SK-N-SH (cell line): Measurements from ENCODE around the gene CDKN3. TPM values are rescaled to one million over a fixed set of nuclear protein-coding genes. Genes with fewer than 3 reads are reported as not detected.

Experiments used
- CTCF ChIA-PET: fragments of 300-600, 350-600 bp; formaldehyde crosslinking; extraction: SDS; loops from one replicate; lab custom pipeline; 2021; lab: Yijun Ruan, JAX
- POLR2A ChIA-PET: fragments of 350-600 bp; sonication (Branson Sonifier 250); formaldehyde crosslinking; extraction: SDS; loops from one replicate; lab custom pipeline; 2020; ENCODE audit warnings: antibody characterized with exemption, inconsistent platforms; lab: Yijun Ruan, JAX
- DNase-seq: peaks from one replicate; pipeline ENCODE4 v3.0.0; 2012
- H2AFZ ChIP-seq: fragments of 200-600 bp; sonication (generic); 2 replicates; pipeline ENCODE4 v1.8.1; 2016; ENCODE audit warnings: antibody characterized with exemption, mild to moderate bottlenecking, low read depth
- H3F3A ChIP-seq: fragments of 200-600 bp; sonication (generic); replicated peaks from 2 replicates; pipeline ENCODE3; 2016; ENCODE audit warnings: antibody characterized with exemption, mild to moderate bottlenecking; ENCODE audit not compliant: insufficient read depth
- H3K27ac ChIP-seq, 2 experiments: fragments of 200-500 bp in 1 of 2; fragments of 200-600 bp in 1 of 2; sonication (Bioruptor generic) in 1 of 2; sonication (generic), shearing (Covaris generic) in 1 of 2; 2 replicates each; pipeline versions ENCODE4 v1.5.1 to v1.6.1; 2014 to 2016; ENCODE audit warnings: low read depth in 2 of 2, inconsistent platforms in 1 of 2, low read length in 1 of 2, mild to moderate bottlenecking in 1 of 2, mixed read lengths in 1 of 2
- H3K27me3 ChIP-seq: fragments of 200-600 bp; sonication (generic), shearing (Covaris generic); 2 replicates; pipeline ENCODE4 v1.6.1; 2016; ENCODE audit warnings: mixed run types; ENCODE audit not compliant: insufficient read depth
- H3K36me3 ChIP-seq, 2 experiments: fragments of 200-500 bp in 1 of 2; fragments of 200-600 bp in 1 of 2; sonication (Bioruptor generic) in 1 of 2; sonication (generic) in 1 of 2; replicated peaks in 1 of 2; 2 replicates each; pipeline versions ENCODE3 to v1.5.1; 2014 to 2016; ENCODE audit warnings: low read length in 1 of 2, mild to moderate bottlenecking in 1 of 2; ENCODE audit not compliant: insufficient read depth in 2 of 2, control insufficient read depth in 1 of 2
- H3K4me1 ChIP-seq, 2 experiments: fragments of 200-500 bp in 1 of 2; fragments of 200-600 bp in 1 of 2; sonication (Bioruptor generic) in 1 of 2; sonication (generic), shearing (Covaris generic) in 1 of 2; 2 replicates each; pipeline versions ENCODE4 v1.5.1 to v1.6.1; 2014 to 2016; ENCODE audit warnings: low read depth in 1 of 2, low read length in 1 of 2, mixed run types in 1 of 2; ENCODE audit not compliant: insufficient read depth in 2 of 2, control insufficient read depth in 1 of 2
- H3K4me2 ChIP-seq: fragments of 200-600 bp; sonication (generic), shearing (Covaris generic); 2 replicates; pipeline ENCODE4 v1.6.1; 2017; ENCODE audit warnings: mixed run types
- H3K4me3 ChIP-seq, 2 experiments: fragments of 200-500 bp in 1 of 2; fragments of 200-600 bp in 1 of 2; sonication (Bioruptor generic) in 1 of 2; sonication (generic), shearing (Covaris generic) in 1 of 2; 2 replicates each; pipeline versions ENCODE4 v1.5.1 to v1.8.1; 2014 to 2016; ENCODE audit warnings: low read depth in 2 of 2, inconsistent platforms in 1 of 2, low read length in 1 of 2, mild to moderate bottlenecking in 1 of 2, mixed read lengths in 1 of 2, moderate library complexity in 1 of 2
- H3K79me2 ChIP-seq: fragments of 200-600 bp; sonication (generic); 2 replicates; pipeline ENCODE4 v1.8.1; 2017; ENCODE audit warnings: mild to moderate bottlenecking; ENCODE audit not compliant: insufficient read depth
- H3K9ac ChIP-seq: fragments of 200-600 bp; sonication (generic); 2 replicates; pipeline ENCODE4 v1.6.1; 2017; ENCODE audit warnings: mixed run types
- H3K9me2 ChIP-seq: fragments of 200-600 bp; sonication (generic); 2 replicates; pipeline ENCODE4 v1.6.1; 2017; ENCODE audit warnings: mixed run types
- H3K9me3 ChIP-seq: fragments of 200-600 bp; sonication (generic); 2 replicates; pipeline ENCODE4 v1.6.1; 2017; ENCODE audit warnings: mixed run types, mild to moderate bottlenecking, moderate library complexity
- H4K20me1 ChIP-seq: fragments of 200-600 bp; sonication (generic); 2 replicates; pipeline ENCODE4 v1.6.1; 2017; ENCODE audit warnings: mild to moderate bottlenecking, mixed run types; ENCODE audit not compliant: insufficient read depth
- ELF1 ChIP-seq: IDR thresholded peaks from 2 replicates; pipeline ENCODE4 v1.4.0; 2012
- EZH2phosphoT487 ChIP-seq: fragments of 200-600 bp; sonication (generic); IDR thresholded peaks from 2 replicates; pipeline ENCODE4 v1.6.1; 2017; ENCODE audit warnings: low read depth, mixed run types, mild to moderate bottlenecking, antibody characterized with exemption, moderate library complexity, borderline replicate concordance
- FOSL2 ChIP-seq: IDR thresholded peaks from 2 replicates; pipeline ENCODE4 v1.4.0; 2012; ENCODE audit warnings: low read depth, mild to moderate bottlenecking, moderate library complexity, borderline replicate concordance
- FOXJ3 ChIP-seq: sonication (generic); formaldehyde crosslinking; IDR thresholded peaks from 2 replicates; pipeline ENCODE4 v1.5.1; 2020; ENCODE audit warnings: mild to moderate bottlenecking, missing genetic modification reagents
- FOXM1 ChIP-seq: IDR thresholded peaks from 2 replicates; pipeline ENCODE4 v1.4.0; 2012; ENCODE audit warnings: low read depth, mild to moderate bottlenecking
- GABPA ChIP-seq: IDR thresholded peaks from 2 replicates; pipeline ENCODE4 v1.4.0; 2012; ENCODE audit warnings: low read depth, mild to moderate bottlenecking
- JUND ChIP-seq: IDR thresholded peaks from 2 replicates; pipeline ENCODE4 v1.4.0; 2012
- MEF2A ChIP-seq: IDR thresholded peaks from 2 replicates; pipeline ENCODE4 v1.4.0; 2012; ENCODE audit warnings: low read depth, borderline replicate concordance
- NRF1 ChIP-seq: IDR thresholded peaks from 2 replicates; pipeline ENCODE4 v1.6.1; 2012; ENCODE audit warnings: low read depth, mild to moderate bottlenecking, low read length
- POLR2AphosphoS5 ChIP-seq: IDR thresholded peaks from 2 replicates; pipeline ENCODE4 v1.6.1; 2012; ENCODE audit warnings: low read depth, low read length
- RCOR1 ChIP-seq: fragments of 150-350 bp; IDR thresholded peaks from 2 replicates; pipeline ENCODE4 v1.6.1; 2017; ENCODE audit warnings: antibody characterized with exemption, low read length
- RXRA ChIP-seq: IDR thresholded peaks from 2 replicates; pipeline ENCODE4 v1.4.0; 2012; ENCODE audit warnings: low read depth, mild to moderate bottlenecking, borderline replicate concordance
- TAF1 ChIP-seq: IDR thresholded peaks from 2 replicates; pipeline ENCODE4 v1.6.1; 2012; ENCODE audit warnings: low read depth, mild to moderate bottlenecking, low read length, moderate library complexity, borderline replicate concordance
- WGBS: methylation state at CpG from one replicate; pipeline ENCODE4 v1.1.6; 2017; ENCODE audit warnings: low lambda C conversion rate; 5-methylcytosine and 5-hydroxymethylcytosine counted together
- polyA plus RNA-seq, 3 experiments: library from polyadenylated mRNA; depleted of rRNA; stranded (reverse); fragments of >200 nt; gene quantifications; 2 replicates each; pipeline ENCODE4 v1.2.3, GENCODE V29; 2012
- TF ChIP-seq, protein P1 (sequence below): IDR thresholded peaks from 2 replicates; pipeline ENCODE4 v1.6.1; 2012; ENCODE audit warnings: mild to moderate bottlenecking, low read depth, low read length, moderate library complexity

Gene CDKN3
- polyA plus RNA-seq, 1 of the 3 experiments (the other 2 are of a cell fraction) = 26.7 TPM

DNA sequence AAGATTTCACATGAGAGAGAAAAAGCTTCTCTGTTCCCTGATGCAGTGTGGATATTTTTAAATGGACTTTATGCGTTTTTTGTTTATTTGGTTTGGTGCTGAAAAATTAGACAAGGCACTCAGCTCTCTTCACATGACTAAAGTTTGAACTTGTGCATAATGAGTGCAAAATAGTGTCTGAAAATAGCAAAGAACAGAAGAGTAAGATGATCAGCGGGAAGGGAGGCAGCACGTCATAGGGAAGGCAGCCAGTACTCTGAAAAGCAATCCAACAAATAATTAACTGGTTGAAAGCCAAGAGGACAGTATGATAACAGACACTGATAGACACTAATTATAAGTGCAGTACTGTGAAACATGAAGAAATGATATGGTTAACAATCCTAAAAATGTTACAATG lies 46.6 kb upstream of the CDKN3 start:
- H3K4me3 ChIP-seq = no peak overlapping the region
- TF ChIP-seq NRF1 (no peak), FOXM1 (no peak), GABPA (no peak), ELF1 (no peak), RXRA (no peak)
- TF ChIP-seq, all 33 proteins: peak for 0
- H3K9ac ChIP-seq = no peak overlapping the region
- peaks cover 4% of the 10 kb centered on the region in 2 experiments; a peak in 2 of 4 replicates for H3K4me1 ChIP-seq
- no peak overlapping the region for H3K4me2 ChIP-seq
- no peaks in the 10 kb centered on the region for H4K20me1 ChIP-seq
- ChIA-PET CTCF (interaction anchor here (1.1 to 3.4 kb wide), 6 partner anchors 9 to 1054 kb away, joined by 3 to 32 read pairs (median 6); no protein-coding TSS in a partner anchor), POLR2A (no interaction called here)
- no peaks in the 10 kb centered on the region for H3K79me2 ChIP-seq
- WGBS = 33% methylated on average over 3 of the region's 3 CpGs
- H3K27me3 ChIP-seq = no peaks in the 10 kb centered on the region; the same call in 1 of the 2 replicates
- no peaks in the 10 kb centered on the region for H3F3A ChIP-seq
- no peak overlapping the region for H2AFZ ChIP-seq
- no peak overlapping the region for H3K27ac ChIP-seq
- no peaks in the 10 kb centered on the region for H3K9me2 ChIP-seq
- H3K36me3 ChIP-seq = no peaks in the 10 kb centered on the region
- H3K9me3 ChIP-seq = no peaks in the 10 kb centered on the region
- DNase-seq = no peak

DNA sequence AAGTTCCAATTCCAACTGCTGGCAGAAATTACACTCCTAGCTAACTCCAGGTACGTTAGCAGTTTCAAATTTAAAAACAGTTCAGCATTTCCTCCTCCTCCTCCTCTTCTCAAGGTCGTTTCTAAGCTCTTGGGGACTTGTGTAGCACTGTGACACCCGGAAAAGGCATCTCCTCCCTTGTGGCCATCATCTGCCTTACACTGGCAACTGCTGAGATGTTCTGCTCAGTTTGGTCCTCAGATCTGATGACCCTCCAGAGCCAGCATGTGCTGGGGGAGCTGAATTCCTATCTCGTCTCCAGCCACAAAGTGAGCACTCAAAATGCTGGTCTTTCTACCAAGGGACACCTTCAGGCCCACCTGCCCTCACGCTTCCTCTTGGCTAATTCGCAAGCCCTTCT lies 43.5 kb upstream of the CDKN3 start:
- ChIA-PET CTCF (interaction anchor here (1.6 kb wide), 1 partner anchor 14 kb away, joined by 7 read pairs; no protein-coding TSS in a partner anchor), POLR2A (no interaction called here)

More for the DNA sequence above, 43.5 kb upstream of the CDKN3 start:
- no peaks in the 10 kb centered on the region for H3K79me2 ChIP-seq
- peaks cover 5% of the 10 kb centered on the region for H3F3A ChIP-seq
- no peaks in the 10 kb centered on the region for H3K36me3 ChIP-seq
- WGBS = 42% methylated on average over 6 of the region's 6 CpGs
- no peak overlapping the region for H3K27ac ChIP-seq
- no peak overlapping the region for H3K9ac ChIP-seq
- no peak overlapping the region for H2AFZ ChIP-seq
- H3K4me2 ChIP-seq = no peak overlapping the region
- no peaks in the 10 kb centered on the region for H4K20me1 ChIP-seq
- H3K9me2 ChIP-seq = no peaks in the 10 kb centered on the region
- TF ChIP-seq EZH2phosphoT487 = no peak
- no peak for TF ChIP-seq TAF1
- TF ChIP-seq RCOR1 = no peak
- no peak for TF ChIP-seq GABPA
- TF ChIP-seq POLR2AphosphoS5 = no peak
- no peak for TF ChIP-seq FOSL2
- TF ChIP-seq FOXJ3 (CRISPR knock-in tag) = no peak
- TF ChIP-seq MEF2A = no peak
- TF ChIP-seq JUND = no peak
- TF ChIP-seq, protein P1, sequence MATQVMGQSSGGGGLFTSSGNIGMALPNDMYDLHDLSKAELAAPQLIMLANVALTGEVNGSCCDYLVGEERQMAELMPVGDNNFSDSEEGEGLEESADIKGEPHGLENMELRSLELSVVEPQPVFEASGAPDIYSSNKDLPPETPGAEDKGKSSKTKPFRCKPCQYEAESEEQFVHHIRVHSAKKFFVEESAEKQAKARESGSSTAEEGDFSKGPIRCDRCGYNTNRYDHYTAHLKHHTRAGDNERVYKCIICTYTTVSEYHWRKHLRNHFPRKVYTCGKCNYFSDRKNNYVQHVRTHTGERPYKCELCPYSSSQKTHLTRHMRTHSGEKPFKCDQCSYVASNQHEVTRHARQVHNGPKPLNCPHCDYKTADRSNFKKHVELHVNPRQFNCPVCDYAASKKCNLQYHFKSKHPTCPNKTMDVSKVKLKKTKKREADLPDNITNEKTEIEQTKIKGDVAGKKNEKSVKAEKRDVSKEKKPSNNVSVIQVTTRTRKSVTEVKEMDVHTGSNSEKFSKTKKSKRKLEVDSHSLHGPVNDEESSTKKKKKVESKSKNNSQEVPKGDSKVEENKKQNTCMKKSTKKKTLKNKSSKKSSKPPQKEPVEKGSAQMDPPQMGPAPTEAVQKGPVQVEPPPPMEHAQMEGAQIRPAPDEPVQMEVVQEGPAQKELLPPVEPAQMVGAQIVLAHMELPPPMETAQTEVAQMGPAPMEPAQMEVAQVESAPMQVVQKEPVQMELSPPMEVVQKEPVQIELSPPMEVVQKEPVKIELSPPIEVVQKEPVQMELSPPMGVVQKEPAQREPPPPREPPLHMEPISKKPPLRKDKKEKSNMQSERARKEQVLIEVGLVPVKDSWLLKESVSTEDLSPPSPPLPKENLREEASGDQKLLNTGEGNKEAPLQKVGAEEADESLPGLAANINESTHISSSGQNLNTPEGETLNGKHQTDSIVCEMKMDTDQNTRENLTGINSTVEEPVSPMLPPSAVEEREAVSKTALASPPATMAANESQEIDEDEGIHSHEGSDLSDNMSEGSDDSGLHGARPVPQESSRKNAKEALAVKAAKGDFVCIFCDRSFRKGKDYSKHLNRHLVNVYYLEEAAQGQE = no peak
- TF ChIP-seq, all 33 proteins: peak for 0
- H3K27me3 ChIP-seq = no peaks in the 10 kb centered on the region; the same call in 1 of the 2 replicates
- peaks cover 4 to 6% of the 10 kb centered on the region in 2 experiments; a peak in 2 of 4 replicates for H3K4me1 ChIP-seq
- H3K4me3 ChIP-seq = no peak overlapping the region
- DNase-seq = no peak
- H3K9me3 ChIP-seq = no peaks in the 10 kb centered on the region
